Measurements from ENCODE around the gene TRPM3. TPM values are rescaled to one million over a fixed set of nuclear protein-coding genes. Genes with fewer than 3 reads are reported as not detected.

The TRPM3 gene
- total and polyA plus RNA-seq, 9 of the 15 experiments (the other 6 are each of a cell fraction or from before 2014, with no cell fraction given): 0.04 TPM; not detected in 8

- in situ Hi-C loops (cut with MboI): loop anchor here (25.0 kb wide), 1 partner anchor 619 kb away; no protein-coding TSS in a partner anchor
- ChIA-PET CTCF (ENCODE audit: low intra/inter-chr PET ratio) (no interaction called here), POLR2A (no interaction called here)
- no peak overlapping the region for H2AFZ ChIP-seq (ENCODE audit: low read depth, low read length)
- no peaks in the 10 kb centered on the region; a peak in 1 of 5 replicates for H3K4me1 ChIP-seq (replicated peaks in 1 of 2; ENCODE audit: control insufficient read depth in 2 of 2, insufficient read depth in 2 of 2, low read length in 2 of 2)
- no peaks in the 10 kb centered on the region for H4K20me1 ChIP-seq (replicated peaks; ENCODE audit: control insufficient read depth, insufficient read depth, low read length)
- H3K4me3 ChIP-seq: no peak overlapping the region
- H3K27me3 ChIP-seq (ENCODE audit: control insufficient read depth in 2 of 2, insufficient read depth in 2 of 2, low read length in 2 of 2): peaks cover 0 to 18% of the 10 kb centered on the region in 2 experiments; a peak in 3 of 5 replicates
- BruUV-seq (replicated peaks): no TSS peak
- intact Hi-C loops (cut with micrococcal nuclease): no loop called here
- 24% methylated on average over 3 of the region's 7 CpGs for whole genome bisulfite sequencing (ENCODE audit: insufficient coverage, low coverage, missing lambda C conversion rate)
- H3K36me3 ChIP-seq (ENCODE audit: control insufficient read depth, insufficient read depth, low read length): no peaks in the 10 kb centered on the region
- H3K4me2 ChIP-seq (ENCODE audit: insufficient read depth, low read length): no peak overlapping the region
- ATAC-seq: no peak
- DNase-seq (ENCODE audit: extremely low read depth in 1 of 4, low spot score in 3 of 4): no peak
- no peaks in the 10 kb centered on the region for H3K79me2 ChIP-seq (ENCODE audit: control insufficient read depth, insufficient read depth, low read length)
- H3K9me3 ChIP-seq (replicated peaks; ENCODE audit: control insufficient read depth, insufficient read depth, low read depth, low read length): no peaks in the 10 kb centered on the region
- H3K9ac ChIP-seq (ENCODE audit: insufficient read depth in 1 of 2, low read depth in 2 of 2, low read length in 2 of 2): no peak overlapping the region
- H3K27ac ChIP-seq (ENCODE audit: extremely low read depth, low read depth, low read length): no peak overlapping the region
- no peak for FAIRE-seq
- no peaks in the 10 kb centered on the region for H3K9me1 ChIP-seq (ENCODE audit: control insufficient read depth, insufficient read depth, low read length)
- TF ChIP-seq SIRT6 (IDR thresholded peaks at IDR 0.05; ENCODE audit: low read depth, low read length) (no peak), NFIC (IDR thresholded peaks at IDR 0.05) (peak; percentile 77), FOSL1 (tag; conservative IDR thresholded peaks at IDR 0.05) (no peak)
- TF ChIP-seq, protein P1, sequence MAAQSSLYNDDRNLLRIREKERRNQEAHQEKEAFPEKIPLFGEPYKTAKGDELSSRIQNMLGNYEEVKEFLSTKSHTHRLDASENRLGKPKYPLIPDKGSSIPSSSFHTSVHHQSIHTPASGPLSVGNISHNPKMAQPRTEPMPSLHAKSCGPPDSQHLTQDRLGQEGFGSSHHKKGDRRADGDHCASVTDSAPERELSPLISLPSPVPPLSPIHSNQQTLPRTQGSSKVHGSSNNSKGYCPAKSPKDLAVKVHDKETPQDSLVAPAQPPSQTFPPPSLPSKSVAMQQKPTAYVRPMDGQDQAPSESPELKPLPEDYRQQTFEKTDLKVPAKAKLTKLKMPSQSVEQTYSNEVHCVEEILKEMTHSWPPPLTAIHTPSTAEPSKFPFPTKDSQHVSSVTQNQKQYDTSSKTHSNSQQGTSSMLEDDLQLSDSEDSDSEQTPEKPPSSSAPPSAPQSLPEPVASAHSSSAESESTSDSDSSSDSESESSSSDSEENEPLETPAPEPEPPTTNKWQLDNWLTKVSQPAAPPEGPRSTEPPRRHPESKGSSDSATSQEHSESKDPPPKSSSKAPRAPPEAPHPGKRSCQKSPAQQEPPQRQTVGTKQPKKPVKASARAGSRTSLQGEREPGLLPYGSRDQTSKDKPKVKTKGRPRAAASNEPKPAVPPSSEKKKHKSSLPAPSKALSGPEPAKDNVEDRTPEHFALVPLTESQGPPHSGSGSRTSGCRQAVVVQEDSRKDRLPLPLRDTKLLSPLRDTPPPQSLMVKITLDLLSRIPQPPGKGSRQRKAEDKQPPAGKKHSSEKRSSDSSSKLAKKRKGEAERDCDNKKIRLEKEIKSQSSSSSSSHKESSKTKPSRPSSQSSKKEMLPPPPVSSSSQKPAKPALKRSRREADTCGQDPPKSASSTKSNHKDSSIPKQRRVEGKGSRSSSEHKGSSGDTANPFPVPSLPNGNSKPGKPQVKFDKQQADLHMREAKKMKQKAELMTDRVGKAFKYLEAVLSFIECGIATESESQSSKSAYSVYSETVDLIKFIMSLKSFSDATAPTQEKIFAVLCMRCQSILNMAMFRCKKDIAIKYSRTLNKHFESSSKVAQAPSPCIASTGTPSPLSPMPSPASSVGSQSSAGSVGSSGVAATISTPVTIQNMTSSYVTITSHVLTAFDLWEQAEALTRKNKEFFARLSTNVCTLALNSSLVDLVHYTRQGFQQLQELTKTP (IDR thresholded peaks at IDR 0.05; ENCODE audit: low read depth in 1 of 2, partially characterized antibody in 2 of 2): no peak
These were observed 540.0 kb downstream of the TRPM3 start for GRCh38 chr9:70581214-70581954.

Data from K562 (cell line).